Pancreas (tissue), 10 donors: ENCODE measurements around the gene PRELP. TPM values are rescaled to one million over a fixed set of nuclear protein-coding genes. Genes with fewer than 3 reads are reported as not detected.

Experiments
- ATAC-seq, 4 donors: fragments of 200-7000 bp; cut with Tn5 transposase; one replicate each; pipeline versions ENCODE4 v1.8.0 to v1.9.1; 2020; ENCODE audit warnings: mild to moderate bottlenecking in 4 of 4, moderate library complexity in 4 of 4
- DNase-seq, 6 donors: peaks; one replicate each; pipeline ENCODE4 v3.0.0-alpha.2; 2020
- FAIRE-seq: peaks from 2 replicates; lab custom pipeline; 2012; peaks lifted over from hg19 to GRCh38; lab: Jason Lieb, UNC
- H3K27ac ChIP-seq, 4 donors: fragments of 200-600 bp; sonication (generic); 1 replicate in 3 of 4; 2 replicates in 1 of 4; pipeline versions ENCODE4 v1.5.0 to v1.8.0; 2020
- H3K27me3 ChIP-seq, 4 donors: fragments of 200-600 bp; one replicate each; pipeline ENCODE4 v1.8.0; 2021
- H3K36me3 ChIP-seq, 3 donors: fragments of 200-600 bp; sonication (generic) in 1 of 3; one replicate each; pipeline versions ENCODE4 v1.5.0 to v1.8.0; 2020 to 2021
- H3K4me1 ChIP-seq, 3 donors: fragments of 200-600 bp; one replicate each; pipeline ENCODE4 v1.8.0; 2021
- H3K4me3 ChIP-seq, 4 donors: fragments of 200-600 bp; sonication (generic) in 2 of 4; one replicate each; pipeline versions ENCODE4 v1.5.0 to v1.8.0; 2020 to 2021
- H3K9me3 ChIP-seq, 4 donors: fragments of 200-600 bp; one replicate each; pipeline ENCODE4 v1.8.0; 2021
- CTCF ChIP-seq, 4 donors: fragments of 200-600 bp; sonication (generic) in 3 of 4; IDR thresholded peaks; one replicate each; pipeline versions ENCODE4 v1.5.0 to v1.8.0; 2021; ENCODE audit warnings: antibody characterized with exemption in 4 of 4
- WGBS, 2 donors: extraction: QIAGEN DNeasy Blood & Tissue Kit; methylation state at CpG; one replicate each; pipeline ENCODE4 v1.1.7; 2013; 5-methylcytosine and 5-hydroxymethylcytosine counted together
- intact Hi-C, 3 donors: fragments of 100-400 bp; cut with DNase I; formaldehyde crosslinking; loops; one replicate each; pipeline versions ENCODE4 v1.11.1 to v1.14.2; 2022
- polyA plus RNA-seq, 2 donors: library from polyadenylated mRNA; stranded (reverse); fragments of 200-250 nt; gene quantifications; one replicate each; pipeline ENCODE4 v1.2.3, GENCODE V29; 2013
- total RNA-seq, 6 donors: library from RNA; stranded (reverse); fragmentation: NEBNext Ultra II Directional in 4 of 6; extraction: Animal tissue kit (Norgen Biotek cat#: 25700) in 4 of 6; gene quantifications; one replicate each; pipeline versions ENCODE4 v1.2.1 to v1.2.4, GENCODE V29; 2021 to 2023
- donor health status: healthy with polysubstance abuse.
- donor health status: DM: no; HTN: no; CAD: no; lungs with moderate emphysema.
- donor health status: DM: no; HTN: no; CAD: no.
- donor health status: control.
- donor health status: control.
- donor health status: Bipolar disorder and iron deficiency.
- donor health status: DM: yes; HTN: yes; CAD: no.
- donor health status: DM: no; HTN: no; CAD: no.
- donor health status: DM: no; HTN: no; CAD: no.
- donor health status: DM: yes; HTN: yes; CAD: no.

Gene PRELP
- total and polyA plus RNA-seq, 8 donors, result 1.2 to 6.6 (median 3.0) TPM

GRCh38 chr1:203473781-203474305 lies 1.8 kb upstream of the PRELP start:
- no peaks in the 10 kb centered on the region for H3K27me3 ChIP-seq
- no peaks in the 10 kb centered on the region for H3K9me3 ChIP-seq
- ATAC-seq (no peak), DNase-seq (no peak), FAIRE-seq (no peak)
- no peak for TF ChIP-seq CTCF (IDR thresholded peaks at IDR 0.05)
- H3K27ac ChIP-seq, result no peak overlapping the region
- intact Hi-C loops, result no loop called here
- H3K4me3 ChIP-seq, result no peak overlapping the region
- no peaks in the 10 kb centered on the region for H3K4me1 ChIP-seq
- 68 to 87% methylated on average over 9 of the region's 9 CpGs for WGBS, 2 donors
- H3K36me3 ChIP-seq, result no peaks in the 10 kb centered on the region

GRCh38 chr1:203476216-203476814 lies 709 bp downstream of the PRELP start:
- ATAC-seq, result no peak
- no peaks in the 10 kb centered on the region for H3K27me3 ChIP-seq
- H3K36me3 ChIP-seq, result no peaks in the 10 kb centered on the region
- no peak for DNase-seq
- 50 to 57% methylated on average over 9 of the region's 9 CpGs for WGBS, 2 donors
- intact Hi-C loops, result no loop called here
- FAIRE-seq, result no peak
- H3K4me3 ChIP-seq, result no peak overlapping the region
- H3K4me1 ChIP-seq, result no peaks in the 10 kb centered on the region
- H3K9me3 ChIP-seq, result no peaks in the 10 kb centered on the region
- no peak overlapping the region for H3K27ac ChIP-seq
- no peak for TF ChIP-seq CTCF (IDR thresholded peaks at IDR 0.05)

GRCh38 chr1:203477748-203478147 lies 2.1 kb downstream of the PRELP start:
- no peaks in the 10 kb centered on the region for H3K9me3 ChIP-seq
- no peak overlapping the region for H3K27ac ChIP-seq
- DNase-seq (no peak), ATAC-seq (no peak), FAIRE-seq (no peak)
- H3K36me3 ChIP-seq, result no peaks in the 10 kb centered on the region
- intact Hi-C loops, result no loop called here
- TF ChIP-seq CTCF (IDR thresholded peaks at IDR 0.05), result no peak
- H3K4me1 ChIP-seq, result no peaks in the 10 kb centered on the region
- H3K4me3 ChIP-seq, result no peak overlapping the region
- H3K27me3 ChIP-seq, result no peaks in the 10 kb centered on the region
- 78 to 90% methylated on average over 3 of the region's 3 CpGs for WGBS, 2 donors

GRCh38 chr1:203478231-203478630 lies 2.6 kb downstream of the PRELP start:
- no peak overlapping the region for H3K4me3 ChIP-seq
- H3K9me3 ChIP-seq, result no peaks in the 10 kb centered on the region
- H3K27ac ChIP-seq, result no peak overlapping the region
- DNase-seq (no peak), ATAC-seq (no peak), FAIRE-seq (no peak)
- H3K4me1 ChIP-seq, result no peaks in the 10 kb centered on the region
- intact Hi-C loops, result no loop called here
- TF ChIP-seq CTCF (IDR thresholded peaks at IDR 0.05), result no peak
- WGBS, 2 donors, result 83% methylated on average over 3 of the region's 3 CpGs
- H3K27me3 ChIP-seq, result no peaks in the 10 kb centered on the region
- no peaks in the 10 kb centered on the region for H3K36me3 ChIP-seq

- DNase-seq, result no peak
- no peak for FAIRE-seq
- intact Hi-C loops, result no loop called here
- ATAC-seq, result no peak
- Histone ChIP-seq H3K36me3 (no peaks in the 10 kb centered on the region), H3K27me3 (no peaks in the 10 kb centered on the region), H3K27ac (no peak overlapping the region), H3K9me3 (no peaks in the 10 kb centered on the region), H3K4me1 (no peaks in the 10 kb centered on the region), H3K4me3 (no peak overlapping the region)
- WGBS, 2 donors, result 92 to 96% methylated on average over 5 of the region's 5 CpGs
- TF ChIP-seq CTCF (IDR thresholded peaks at IDR 0.05), result no peak
Observed at GRCh38 chr1:203478986-203479385, 3.4 kb downstream of the PRELP start.
